SK-N-SH (cell line): ENCODE data around the gene NHS.

Source experiments
- CTCF ChIP-seq: fragments of 200-600 bp; sonication (generic); IDR thresholded peaks from 2 replicates; pipeline ENCODE4 v1.6.1; 2017; ENCODE audit warnings: antibody characterized with exemption, mild to moderate bottlenecking, moderate library complexity
- EP300 ChIP-seq, 2 experiments: IDR thresholded peaks; 2 replicates each; pipeline versions ENCODE4 v1.4.0 to v1.6.1; 2012; ENCODE audit warnings: borderline replicate concordance in 1 of 2, low read depth in 1 of 2, low read length in 1 of 2
- EZH2phosphoT487 ChIP-seq: fragments of 200-600 bp; sonication (generic); IDR thresholded peaks from 2 replicates; pipeline ENCODE4 v1.6.1; 2017; ENCODE audit warnings: low read depth, mixed run types, mild to moderate bottlenecking, antibody characterized with exemption, moderate library complexity, borderline replicate concordance
- FOXJ3 ChIP-seq: sonication (generic); formaldehyde crosslinking; IDR thresholded peaks from 2 replicates; pipeline ENCODE4 v1.5.1; 2020; ENCODE audit warnings: mild to moderate bottlenecking, missing genetic modification reagents
- FOXM1 ChIP-seq: IDR thresholded peaks from 2 replicates; pipeline ENCODE4 v1.4.0; 2012; ENCODE audit warnings: low read depth, mild to moderate bottlenecking
- MAX ChIP-seq: IDR thresholded peaks from 2 replicates; pipeline ENCODE4 v1.4.0; 2012; ENCODE audit warnings: low read depth
- NFIC ChIP-seq: IDR thresholded peaks from 2 replicates; pipeline ENCODE4 v1.4.0; 2012; ENCODE audit warnings: borderline replicate concordance
- PBX3 ChIP-seq: IDR thresholded peaks from 2 replicates; pipeline ENCODE4; 2012
- POLR2AphosphoS5 ChIP-seq: IDR thresholded peaks from 2 replicates; pipeline ENCODE4 v1.6.1; 2012; ENCODE audit warnings: low read depth, low read length
- RAD21 ChIP-seq: IDR thresholded peaks from 2 replicates; pipeline ENCODE4 v1.6.1; 2012; ENCODE audit warnings: mild to moderate bottlenecking, low read length
- RCOR1 ChIP-seq: fragments of 150-350 bp; IDR thresholded peaks from 2 replicates; pipeline ENCODE4 v1.6.1; 2017; ENCODE audit warnings: antibody characterized with exemption, low read length
- TAF1 ChIP-seq: IDR thresholded peaks from 2 replicates; pipeline ENCODE4 v1.6.1; 2012; ENCODE audit warnings: low read depth, mild to moderate bottlenecking, low read length, moderate library complexity, borderline replicate concordance

- TF ChIP-seq POLR2AphosphoS5: no peak
- TF ChIP-seq FOXJ3 (CRISPR knock-in tag): no peak
- no peak for TF ChIP-seq CTCF
- TF ChIP-seq TAF1: no peak
- no peak for TF ChIP-seq NFIC
- TF ChIP-seq PBX3: no peak
- no peak for TF ChIP-seq EZH2phosphoT487
- no peak for TF ChIP-seq FOXM1
- TF ChIP-seq RCOR1: no peak
- no peak for TF ChIP-seq EP300 (IDR thresholded peaks at IDR 0.05; ENCODE audit: borderline replicate concordance in 1 of 2, low read depth in 1 of 2, low read length in 1 of 2)
- TF ChIP-seq MAX: no peak
- TF ChIP-seq RAD21: no peak
Observed at GRCh38 chrX:17475449-17476217, 100.6 kb downstream of the NHS start.
